GM19239 (cell line): ENCODE measurements around the gene SNRPA1.
"Not testable (repeated sequence)": the region's sequence is repeated elsewhere in the genome, so short reads cannot be mapped to it uniquely, and the experiment has no call there.

ENCODE experiments used
- DNase-seq: peaks from one replicate; pipeline ENCODE4 v3.0.0; 2011; ENCODE audit warnings: low spot score; ENCODE audit not compliant: insufficient read length
- FAIRE-seq: peaks from 2 replicates; lab custom pipeline; 2011; peaks lifted over from hg19 to GRCh38; lab: Jason Lieb, UNC

The SNRPA1 gene

GRCh38 chr15:101296418-101297405, 1.7 kb upstream of the SNRPA1 start:
- FAIRE-seq (no peak), DNase-seq (no peak)

GRCh38 chr15:101295607-101296161, 636 bp upstream of the SNRPA1 start:
- DNase-seq: no peak
- FAIRE-seq: no peak

- no peak for DNase-seq
- FAIRE-seq: peak; percentile 54
These were observed 1.9 kb downstream of the SNRPA1 start for GRCh38 chr15:101293122-101293521.

- no peak for DNase-seq
These were observed 6.0 kb downstream of the SNRPA1 start for GRCh38 chr15:101288905-101289513.

GRCh38 chr15:101287342-101287741, 7.7 kb downstream of the SNRPA1 start:
- DNase-seq, FAIRE-seq: not testable (repeated sequence)

More at GRCh38 chr15:101288905-101289513, 6.0 kb downstream of the SNRPA1 start:
- peak; percentile 4 for FAIRE-seq

GRCh38 chr15:101286471-101287114, 8.5 kb downstream of the SNRPA1 start:
- FAIRE-seq: no peak

GRCh38 chr15:101283931-101284330, 11.1 kb downstream of the SNRPA1 start:
- FAIRE-seq: no peak

More at GRCh38 chr15:101286471-101287114, 8.5 kb downstream of the SNRPA1 start:
- DNase-seq: no peak

GRCh38 chr15:101280007-101280406, 15.0 kb downstream of the SNRPA1 start:
- no peak for DNase-seq
- FAIRE-seq: no peak

More at GRCh38 chr15:101283931-101284330, 11.1 kb downstream of the SNRPA1 start:
- no peak for DNase-seq

- FAIRE-seq: peak; percentile 39
These were observed 17.0 kb downstream of the SNRPA1 start for GRCh38 chr15:101277943-101278564.

GRCh38 chr15:101277038-101277822, 17.8 kb downstream of the SNRPA1 start, which contains the start of gene SELENOS:
Gene SELENOS (minus strand): TSS chr15:101277485. CDS start chr15:101277417, 68 bp downstream.
- peak; percentile 78 for DNase-seq
- FAIRE-seq: peak; percentile 45

More at GRCh38 chr15:101277943-101278564, 17.0 kb downstream of the SNRPA1 start:
- DNase-seq: no peak

- DNase-seq: no peak
- peak; percentile 47 for FAIRE-seq
These were observed 18.5 kb downstream of the SNRPA1 start for GRCh38 chr15:101276501-101277037.

GRCh38 chr15:101275018-101275417, 20.0 kb downstream of the SNRPA1 start:
- peak; percentile 82 for FAIRE-seq
- no peak for DNase-seq

- no peak for FAIRE-seq
- no peak for DNase-seq
These were observed 21.5 kb downstream of the SNRPA1 start for GRCh38 chr15:101273534-101273933.

- DNase-seq (no peak), FAIRE-seq (no peak)
These were observed 22.5 kb downstream of the SNRPA1 start for GRCh38 chr15:101272584-101272983.

- FAIRE-seq (no peak), DNase-seq (no peak)
These were observed 25.4 kb downstream of the SNRPA1 start for GRCh38 chr15:101269479-101270223.

GRCh38 chr15:101267320-101268104, 27.5 kb downstream of the SNRPA1 start:
- no peak for FAIRE-seq
- DNase-seq: no peak

GRCh38 chr15:101266787-101267186, 28.3 kb downstream of the SNRPA1 start:
- FAIRE-seq (no peak), DNase-seq (no peak)
